Lower leg skin (tissue), 4 donors: ENCODE measurements around the gene SELENOP. TPM values are rescaled to one million over a fixed set of nuclear protein-coding genes. Genes with fewer than 3 reads are reported as not detected.

Experiments
- DNase-seq, 2 donors: peaks; one replicate each; pipeline ENCODE4 v3.0.0-alpha.2; 2019; ENCODE audit warnings: low spot score in 2 of 2
- H3K4me3 ChIP-seq: fragments of 200-600 bp; sonication (generic); 2 replicates; pipeline ENCODE4 v1.5.1; 2017; ENCODE audit warnings: mild to moderate bottlenecking, low read depth; ENCODE audit not compliant: poor library complexity, severe bottlenecking
- POLR2A ChIP-seq, 2 donors: fragments of 450-650 bp; IDR thresholded peaks; one replicate each; pipeline ENCODE4 v1.6.1; 2016 to 2017; ENCODE audit warnings: antibody characterized with exemption in 2 of 2, mild to moderate bottlenecking in 1 of 2, moderate library complexity in 1 of 2
- WGBS, 2 donors: methylation state at CpG; one replicate each; pipeline ENCODE4 v1.1.5; 2018; 5-methylcytosine and 5-hydroxymethylcytosine counted together
- intact Hi-C: fragments of 100-400 bp; cut with DNase I; formaldehyde crosslinking; loops from one replicate; pipeline ENCODE4 v1.15.0; 2023; ENCODE audit warnings: low total_unique reads
- total RNA-seq, 4 donors: library from RNA; depleted of rRNA; stranded (reverse); fragments of >200 nt; gene quantifications; one replicate each; pipeline ENCODE4 v1.1.0, GENCODE V29; 2016
- TF ChIP-seq, protein P1 (sequence below), 3 donors: fragments of 450-650 bp; IDR thresholded peaks; one replicate each; pipeline ENCODE4 v1.5.1; 2016; ENCODE audit warnings: antibody characterized with exemption in 3 of 3, mild to moderate bottlenecking in 3 of 3, moderate library complexity in 2 of 3

SELENOP gene
- total RNA-seq, 4 donors from 2014 or later, result 217 to 311 (median 223) TPM

- intact Hi-C loops, result no loop called here
- WGBS, 2 donors, result 53 to 57% methylated on average over 5 of the region's 5 CpGs
- TF ChIP-seq POLR2A (IDR thresholded peaks at IDR 0.05), result no peak
- TF ChIP-seq, protein P1, sequence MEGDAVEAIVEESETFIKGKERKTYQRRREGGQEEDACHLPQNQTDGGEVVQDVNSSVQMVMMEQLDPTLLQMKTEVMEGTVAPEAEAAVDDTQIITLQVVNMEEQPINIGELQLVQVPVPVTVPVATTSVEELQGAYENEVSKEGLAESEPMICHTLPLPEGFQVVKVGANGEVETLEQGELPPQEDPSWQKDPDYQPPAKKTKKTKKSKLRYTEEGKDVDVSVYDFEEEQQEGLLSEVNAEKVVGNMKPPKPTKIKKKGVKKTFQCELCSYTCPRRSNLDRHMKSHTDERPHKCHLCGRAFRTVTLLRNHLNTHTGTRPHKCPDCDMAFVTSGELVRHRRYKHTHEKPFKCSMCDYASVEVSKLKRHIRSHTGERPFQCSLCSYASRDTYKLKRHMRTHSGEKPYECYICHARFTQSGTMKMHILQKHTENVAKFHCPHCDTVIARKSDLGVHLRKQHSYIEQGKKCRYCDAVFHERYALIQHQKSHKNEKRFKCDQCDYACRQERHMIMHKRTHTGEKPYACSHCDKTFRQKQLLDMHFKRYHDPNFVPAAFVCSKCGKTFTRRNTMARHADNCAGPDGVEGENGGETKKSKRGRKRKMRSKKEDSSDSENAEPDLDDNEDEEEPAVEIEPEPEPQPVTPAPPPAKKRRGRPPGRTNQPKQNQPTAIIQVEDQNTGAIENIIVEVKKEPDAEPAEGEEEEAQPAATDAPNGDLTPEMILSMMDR (IDR thresholded peaks at IDR 0.05), result no peak
- no peak overlapping the region for H3K4me3 ChIP-seq
- DNase-seq, result peak in 1 of 2 donors; percentile 21
Observed at GRCh38 chr5:42840842-42841567, 29.3 kb upstream of the SELENOP start.

DNA sequence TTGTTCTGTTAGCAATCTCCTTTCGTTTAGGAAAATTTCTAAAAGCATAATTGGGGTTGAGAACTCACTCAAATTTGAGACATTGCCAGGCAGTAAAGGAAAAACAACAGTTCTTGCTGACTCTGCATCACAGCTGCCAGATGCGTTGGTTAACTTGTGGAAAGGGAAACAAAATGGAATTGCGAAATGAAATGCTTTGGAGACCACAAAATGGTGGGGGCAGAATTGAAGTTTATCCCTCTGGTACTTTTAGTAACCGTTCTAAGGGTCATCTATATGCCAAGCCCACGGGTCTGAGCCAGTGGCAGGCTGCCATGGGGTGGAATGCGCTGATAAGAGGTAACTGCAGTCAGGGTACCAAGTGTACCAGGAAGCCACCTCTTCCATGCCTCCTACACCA is 28.6 kb upstream of the SELENOP start:
- DNase-seq, result peak; percentile 79 to 87

DNA sequence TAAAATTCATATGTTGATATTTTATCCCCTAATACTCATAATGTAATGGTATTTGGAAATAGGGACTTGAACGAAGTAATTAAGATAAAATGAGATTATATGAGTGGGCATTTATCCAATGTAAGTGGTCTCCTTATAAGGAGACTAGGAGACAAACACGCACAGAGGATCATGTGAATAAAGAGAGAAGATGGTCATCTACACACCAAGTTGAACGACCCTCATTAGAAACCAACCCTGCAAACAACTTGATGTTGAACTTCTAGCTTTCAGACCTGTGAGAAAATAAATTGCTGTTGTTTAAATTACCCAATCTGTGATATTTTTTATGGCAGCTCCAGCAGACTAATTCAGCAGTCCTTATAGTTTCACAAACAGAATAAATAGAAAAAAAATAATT is 27.5 kb upstream of the SELENOP start:
- WGBS, 2 donors, result 87 to 93% methylated on average over 3 of the region's 3 CpGs
- TF ChIP-seq, protein P1 (IDR thresholded peaks at IDR 0.05), result no peak
- TF ChIP-seq POLR2A (IDR thresholded peaks at IDR 0.05), result no peak
- no peak for DNase-seq
- no peak overlapping the region for H3K4me3 ChIP-seq
- intact Hi-C loops, result no loop called here

More for the DNA sequence above, 28.6 kb upstream of the SELENOP start:
- intact Hi-C loops, result no loop called here
- no peak for TF ChIP-seq POLR2A (IDR thresholded peaks at IDR 0.05)
- TF ChIP-seq, protein P1 (IDR thresholded peaks at IDR 0.05), result no peak
- 11 to 15% methylated on average over 6 of the region's 6 CpGs for WGBS, 2 donors
- H3K4me3 ChIP-seq, result no peak overlapping the region

DNA sequence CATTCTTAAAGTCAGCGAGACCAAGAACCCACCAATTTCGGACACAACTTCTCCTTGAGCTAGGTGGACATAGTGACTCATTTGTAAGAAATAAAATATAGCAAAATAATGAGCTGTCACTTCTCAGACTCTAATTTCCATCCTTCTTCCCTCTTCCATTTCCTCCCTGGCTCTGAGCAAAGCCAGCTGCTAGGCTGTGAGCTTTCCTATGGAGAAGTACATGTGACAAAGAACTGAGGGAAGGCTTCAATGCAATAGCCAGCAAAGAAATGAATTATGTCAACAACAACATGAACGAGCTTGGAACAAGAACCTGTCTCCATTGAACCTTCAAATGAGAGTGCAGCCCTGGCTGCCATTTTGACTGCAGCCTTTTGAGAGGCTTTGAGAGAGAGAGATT is 25.9 kb upstream of the SELENOP start:
- DNase-seq, result no peak
- WGBS, 2 donors, result 82 to 88% methylated on average over 3 of the region's 3 CpGs
- no peak overlapping the region for H3K4me3 ChIP-seq
- TF ChIP-seq, protein P1 (IDR thresholded peaks at IDR 0.05), result no peak
- TF ChIP-seq POLR2A (IDR thresholded peaks at IDR 0.05), result no peak
- intact Hi-C loops, result no loop called here

- intact Hi-C loops, result no loop called here
- no peak overlapping the region for H3K4me3 ChIP-seq
- DNase-seq, result no peak
Observed at GRCh38 chr5:42836070-42836769, 24.5 kb upstream of the SELENOP start.

More at GRCh38 chr5:42836070-42836769, 24.5 kb upstream of the SELENOP start:
- 94 to 97% methylated on average over 2 to 20 of the region's 25 CpGs for WGBS, 2 donors
- TF ChIP-seq, protein P1 (IDR thresholded peaks at IDR 0.05), result no peak
